Nephron (organoid): ENCODE results near the gene CPLX3.

Experiments
- H3K27ac Mint-ChIP-seq, 3 experiments: 2 replicates each; pipeline ENCODE4 v1.8.0; 2020; ENCODE audit warnings: mixed read lengths in 3 of 3, mild to moderate bottlenecking in 2 of 3, moderate library complexity in 1 of 3
- H3K27me3 Mint-ChIP-seq: 2 replicates; pipeline ENCODE4 v1.8.0; 2021; ENCODE audit warnings: low read depth, mild to moderate bottlenecking, moderate library complexity, mixed read lengths
- H3K36me3 Mint-ChIP-seq: 2 replicates; pipeline ENCODE4 v1.8.0; 2020; ENCODE audit warnings: low read depth, mixed read lengths
- H3K4me1 Mint-ChIP-seq: 2 replicates; pipeline ENCODE4 v1.8.0; 2020; ENCODE audit warnings: mixed read lengths
- H3K4me3 Mint-ChIP-seq, 3 experiments: 2 replicates each; pipeline ENCODE4 v1.8.0; 2020; ENCODE audit warnings: mild to moderate bottlenecking in 3 of 3, mixed read lengths in 3 of 3, moderate library complexity in 2 of 3
- H3K9me3 Mint-ChIP-seq: 2 replicates; pipeline ENCODE4 v1.8.0; 2020; ENCODE audit warnings: mixed read lengths
- TF ChIP-seq, protein P1 (sequence below), 3 experiments: fragments of 200-600 bp; sonication (generic); IDR thresholded peaks; one replicate each; pipeline ENCODE4 v1.5.0; 2021; ENCODE audit warnings: antibody characterized with exemption in 3 of 3; ENCODE audit not compliant: unreplicated experiment in 3 of 3

Gene CPLX3

DNA sequence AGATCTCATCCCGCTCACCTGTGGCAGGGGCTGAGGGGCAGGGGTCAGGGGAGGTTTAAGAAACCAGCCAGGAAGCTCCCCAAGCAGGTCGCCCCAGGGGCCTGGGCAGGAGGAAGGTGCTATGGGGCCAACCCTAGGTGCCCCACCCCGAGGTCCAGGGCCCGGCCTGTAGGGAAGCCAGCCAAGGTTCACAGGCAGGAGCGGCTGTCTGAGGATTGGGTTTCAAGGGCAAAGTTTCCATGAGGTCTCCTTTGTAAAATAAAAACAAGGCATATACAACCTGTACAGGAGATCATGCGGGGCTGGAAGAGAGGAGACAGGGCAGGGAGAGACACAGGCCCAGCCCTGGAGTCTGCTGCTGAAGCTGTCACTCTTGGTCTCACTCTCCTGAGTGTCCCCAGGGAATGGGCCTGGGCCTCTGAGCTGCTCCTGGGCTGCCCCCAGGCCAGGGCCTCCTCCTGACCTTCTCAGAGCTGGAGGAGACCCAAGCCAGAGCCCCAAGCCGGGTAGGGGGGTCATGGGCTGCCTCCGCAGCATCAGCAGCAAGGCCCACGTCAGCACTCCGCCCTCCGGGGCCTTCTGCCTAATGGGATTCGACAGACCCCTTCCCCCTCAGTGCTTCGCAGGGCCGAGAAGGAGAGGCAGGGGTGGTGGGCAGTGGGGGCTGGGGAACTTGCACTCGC is 5.5 kb downstream of the CPLX3 start:
- H3K27me3 Mint-ChIP-seq = peaks cover 35% of the 10 kb centered on the region
- H3K4me3 Mint-ChIP-seq = no peak overlapping the region
- H3K9me3 Mint-ChIP-seq = no peaks in the 10 kb centered on the region
- no peaks in the 10 kb centered on the region for H3K4me1 Mint-ChIP-seq
- no peaks in the 10 kb centered on the region for H3K36me3 Mint-ChIP-seq
- no peak overlapping the region for H3K27ac Mint-ChIP-seq
- TF ChIP-seq, protein P1, sequence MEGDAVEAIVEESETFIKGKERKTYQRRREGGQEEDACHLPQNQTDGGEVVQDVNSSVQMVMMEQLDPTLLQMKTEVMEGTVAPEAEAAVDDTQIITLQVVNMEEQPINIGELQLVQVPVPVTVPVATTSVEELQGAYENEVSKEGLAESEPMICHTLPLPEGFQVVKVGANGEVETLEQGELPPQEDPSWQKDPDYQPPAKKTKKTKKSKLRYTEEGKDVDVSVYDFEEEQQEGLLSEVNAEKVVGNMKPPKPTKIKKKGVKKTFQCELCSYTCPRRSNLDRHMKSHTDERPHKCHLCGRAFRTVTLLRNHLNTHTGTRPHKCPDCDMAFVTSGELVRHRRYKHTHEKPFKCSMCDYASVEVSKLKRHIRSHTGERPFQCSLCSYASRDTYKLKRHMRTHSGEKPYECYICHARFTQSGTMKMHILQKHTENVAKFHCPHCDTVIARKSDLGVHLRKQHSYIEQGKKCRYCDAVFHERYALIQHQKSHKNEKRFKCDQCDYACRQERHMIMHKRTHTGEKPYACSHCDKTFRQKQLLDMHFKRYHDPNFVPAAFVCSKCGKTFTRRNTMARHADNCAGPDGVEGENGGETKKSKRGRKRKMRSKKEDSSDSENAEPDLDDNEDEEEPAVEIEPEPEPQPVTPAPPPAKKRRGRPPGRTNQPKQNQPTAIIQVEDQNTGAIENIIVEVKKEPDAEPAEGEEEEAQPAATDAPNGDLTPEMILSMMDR (IDR thresholded peaks at IDR 0.05; ENCODE audit: unreplicated experiment in 3 of 3) = no peak

DNA sequence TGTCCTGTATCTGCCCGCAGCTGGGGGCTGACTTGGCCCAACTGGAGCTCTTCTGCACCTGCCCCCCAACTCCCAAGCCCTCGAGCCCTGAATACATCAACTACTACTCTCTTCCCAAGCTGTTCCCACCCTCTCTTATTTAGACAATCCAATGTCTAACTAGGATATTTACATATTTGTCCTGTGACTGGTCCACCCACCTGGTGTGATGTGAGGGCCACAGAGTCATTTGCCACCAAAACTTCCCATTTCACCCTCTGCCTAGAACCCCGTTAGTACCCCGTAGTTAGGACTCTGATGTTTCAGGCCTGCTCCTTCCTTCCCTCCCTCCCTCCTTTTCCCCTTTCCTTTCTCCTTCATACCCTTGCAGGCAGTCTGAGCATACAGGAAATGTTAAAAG is 6.4 kb downstream of the CPLX3 start:
- H3K4me3 Mint-ChIP-seq = no peak overlapping the region
- H3K36me3 Mint-ChIP-seq = peaks cover 4% of the 10 kb centered on the region
- TF ChIP-seq, protein P1 (IDR thresholded peaks at IDR 0.05; ENCODE audit: unreplicated experiment in 3 of 3) = no peak
- H3K9me3 Mint-ChIP-seq = no peaks in the 10 kb centered on the region
- no peak overlapping the region for H3K27ac Mint-ChIP-seq
- H3K27me3 Mint-ChIP-seq = peaks cover 26% of the 10 kb centered on the region
- H3K4me1 Mint-ChIP-seq = no peaks in the 10 kb centered on the region

DNA sequence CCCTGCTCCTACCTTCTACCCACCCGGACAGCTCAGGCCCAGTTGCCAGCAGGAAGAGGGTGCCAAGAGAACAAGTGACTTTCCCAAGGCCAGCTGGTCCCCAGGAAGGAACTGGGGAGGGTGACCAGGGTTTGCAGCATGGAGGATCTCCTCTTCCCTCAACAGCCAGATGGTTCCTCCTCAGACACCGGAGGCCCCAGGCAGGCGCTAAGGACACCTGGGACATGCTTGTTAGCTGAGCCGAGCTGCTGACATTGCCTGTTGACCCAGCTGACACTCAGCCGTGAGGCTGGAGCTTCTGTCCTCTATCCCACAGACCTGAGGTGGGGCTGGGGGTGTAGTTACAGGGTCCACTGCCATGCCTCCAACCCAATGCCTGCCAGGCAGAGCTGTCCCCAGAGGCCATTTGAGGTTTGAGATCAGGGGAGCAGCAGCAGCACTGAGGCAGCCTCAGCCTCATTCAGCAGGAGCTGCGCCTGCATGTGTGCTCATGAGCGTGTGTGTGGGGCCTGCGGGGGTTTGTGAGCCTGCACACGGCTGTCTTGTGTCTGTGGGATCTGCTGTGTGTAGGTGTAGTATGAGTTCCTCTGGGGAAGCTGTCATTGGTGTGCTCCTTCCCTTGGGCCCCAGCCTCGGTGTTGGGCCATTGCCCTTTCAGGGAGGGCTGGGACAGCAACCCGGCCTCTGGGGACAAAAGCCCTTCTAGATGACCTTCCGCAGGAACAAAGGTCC is 7.1 kb downstream of the CPLX3 start:
- TF ChIP-seq, protein P1 (IDR thresholded peaks at IDR 0.05; ENCODE audit: unreplicated experiment in 3 of 3) = no peak
- H3K4me3 Mint-ChIP-seq = no peak overlapping the region
- no peaks in the 10 kb centered on the region for H3K9me3 Mint-ChIP-seq
- peaks cover 21% of the 10 kb centered on the region for H3K27me3 Mint-ChIP-seq
- peaks cover 4% of the 10 kb centered on the region for H3K36me3 Mint-ChIP-seq
- no peaks in the 10 kb centered on the region for H3K4me1 Mint-ChIP-seq
- no peak overlapping the region for H3K27ac Mint-ChIP-seq

DNA sequence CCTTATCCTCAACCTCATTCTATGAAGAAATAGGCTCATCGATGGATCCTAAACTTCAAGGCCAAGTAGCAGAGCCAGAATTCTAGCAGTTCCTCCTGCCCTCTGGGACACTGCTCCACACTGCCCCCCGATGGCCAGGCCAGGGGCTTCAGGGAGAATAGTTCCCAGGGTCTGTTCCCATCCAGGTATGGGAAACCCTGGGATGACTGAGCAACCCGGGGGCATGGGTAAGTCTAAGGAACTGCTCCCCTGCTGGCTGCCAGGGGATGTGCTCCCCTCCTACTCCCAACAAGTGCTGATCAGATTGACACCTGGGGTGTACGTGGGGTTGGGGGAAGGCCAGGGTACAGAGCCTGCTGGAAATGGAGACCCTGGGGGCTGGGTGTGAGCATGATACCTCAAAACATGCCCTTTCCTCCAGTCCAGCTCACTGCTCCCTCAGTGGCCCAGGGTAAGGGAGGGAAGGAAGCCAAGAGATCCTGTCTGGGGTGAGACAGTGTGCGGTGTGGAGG is 8.9 kb downstream of the CPLX3 start:
- no peak overlapping the region for H3K4me3 Mint-ChIP-seq
- no peaks in the 10 kb centered on the region for H3K4me1 Mint-ChIP-seq
- peaks cover 4% of the 10 kb centered on the region for H3K27me3 Mint-ChIP-seq
- no peak overlapping the region for H3K27ac Mint-ChIP-seq
- peaks cover 8% of the 10 kb centered on the region for H3K36me3 Mint-ChIP-seq
- H3K9me3 Mint-ChIP-seq = no peaks in the 10 kb centered on the region
- TF ChIP-seq, protein P1 (IDR thresholded peaks at IDR 0.05; ENCODE audit: unreplicated experiment in 3 of 3) = peak; percentile 49 to 60 (median 57)

DNA sequence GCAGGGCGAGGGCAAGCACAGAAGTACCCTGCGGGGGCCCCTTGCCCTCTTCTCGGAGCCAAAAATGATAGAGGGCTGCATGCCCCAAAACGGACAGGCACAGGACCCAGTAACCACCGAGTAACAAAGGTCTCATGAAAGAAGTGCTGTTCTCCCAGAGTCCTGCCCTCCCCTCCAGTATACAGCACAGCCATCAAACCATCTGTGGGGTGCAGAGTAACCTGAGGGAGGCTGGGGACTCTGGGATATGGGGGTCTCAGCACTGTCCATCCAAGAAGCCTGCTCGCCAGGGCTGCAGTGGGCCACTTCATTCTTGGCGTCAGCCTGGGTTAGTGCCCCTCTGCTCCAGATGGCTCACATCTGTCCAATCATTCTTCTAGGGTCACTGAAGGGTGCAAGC is 10.4 kb downstream of the CPLX3 start:
- TF ChIP-seq, protein P1 (IDR thresholded peaks at IDR 0.05; ENCODE audit: unreplicated experiment in 3 of 3) = no peak
- Mint-ChIP-seq H3K36me3 (peaks cover 11% of the 10 kb centered on the region), H3K27me3 (no peaks in the 10 kb centered on the region), H3K4me1 (peaks cover 7% of the 10 kb centered on the region), H3K4me3 (no peak overlapping the region), H3K27ac (no peak overlapping the region), H3K9me3 (no peaks in the 10 kb centered on the region)
